OCI-LY7 (cell line): Measurements from ENCODE around the gene LRRK1. TPM values are rescaled to one million over a fixed set of nuclear protein-coding genes. Genes with fewer than 3 reads are reported as not detected.

Experiments used
- BruUV-seq: library from RNA; stranded (reverse); fragments of 400-500 nt; replicated peaks from 2 replicates; lab custom pipeline; 2021; lab: Mats Ljungman, UMichigan
- CTCF ChIA-PET: fragments of 300-600 bp; sonication (Branson Sonifier 250); formaldehyde crosslinking; loops from one replicate; lab custom pipeline; 2022; ENCODE audit warnings: antibody characterized with exemption; ENCODE audit not compliant: unreplicated experiment; lab: Charles Lee
- POLR2A ChIA-PET: fragments of 300-600 bp; sonication (Branson Sonifier 250); formaldehyde crosslinking; loops from one replicate; lab custom pipeline; 2022; ENCODE audit warnings: antibody characterized with exemption; lab: Charles Lee
- DNase-seq: peaks from one replicate; pipeline ENCODE4 v3.0.0-alpha.2; 2015; ENCODE audit warnings: low spot score
- H2AFZ ChIP-seq: fragments of 200-600 bp; sonication (generic), shearing (Covaris generic); 2 replicates; pipeline ENCODE4 v1.6.1; 2014; ENCODE audit warnings: mild to moderate bottlenecking, antibody characterized with exemption, low read length, moderate library complexity
- H3K27ac ChIP-seq: fragments of 200-600 bp; sonication (generic); 2 replicates; pipeline ENCODE4 v1.5.1; 2014; ENCODE audit warnings: mixed run types, low read depth, mild to moderate bottlenecking, moderate library complexity, low read length, inconsistent platforms; ENCODE audit not compliant: poor library complexity, severe bottlenecking
- H3K36me3 ChIP-seq: fragments of 200-600 bp; sonication (generic); 2 replicates; pipeline ENCODE4 v1.6.1; 2014; ENCODE audit warnings: mild to moderate bottlenecking, antibody characterized with exemption, low read length, moderate library complexity, mixed read lengths; ENCODE audit not compliant: insufficient read depth
- H3K4me1 ChIP-seq: fragments of 200-600 bp; sonication (generic); 2 replicates; pipeline ENCODE4 v1.5.1; 2014; ENCODE audit warnings: mild to moderate bottlenecking, low read length; ENCODE audit not compliant: insufficient read depth, poor library complexity, severe bottlenecking
- H3K4me2 ChIP-seq: fragments of 200-600 bp; sonication (generic); 2 replicates; pipeline ENCODE4 v1.6.1; 2014; ENCODE audit warnings: mild to moderate bottlenecking, low read length
- H3K4me3 ChIP-seq: fragments of 200-600 bp; sonication (generic); 2 replicates; pipeline ENCODE4 v1.5.1; 2014; ENCODE audit warnings: mild to moderate bottlenecking, low read depth, low read length; ENCODE audit not compliant: poor library complexity, severe bottlenecking
- H3K79me2 ChIP-seq: fragments of 200-600 bp; sonication (generic); 2 replicates; pipeline ENCODE4 v1.6.1; 2016; ENCODE audit warnings: low read depth, mild to moderate bottlenecking, low read length, moderate library complexity, mixed read lengths; ENCODE audit not compliant: insufficient read depth
- H3K9me2 ChIP-seq: fragments of 200-600 bp; sonication (generic); 2 replicates; pipeline ENCODE4 v1.6.1; 2016; ENCODE audit warnings: mild to moderate bottlenecking, low read length, mixed read lengths; ENCODE audit not compliant: insufficient read depth
- H3K9me3 ChIP-seq: fragments of 200-600 bp; sonication (generic); 2 replicates; pipeline ENCODE4 v1.6.1; 2014; ENCODE audit warnings: mild to moderate bottlenecking, mixed run types, low read length, mixed read lengths
- H4K20me1 ChIP-seq: fragments of 200-600 bp; sonication (generic); 2 replicates; pipeline ENCODE4 v1.6.1; 2014; ENCODE audit warnings: mild to moderate bottlenecking, antibody characterized with exemption, low read length, moderate library complexity, mixed read lengths; ENCODE audit not compliant: insufficient read depth
- CTCF ChIP-seq: fragments of 200-600 bp; sonication (generic); conservative IDR thresholded peaks from 2 replicates; pipeline ENCODE4 v1.5.1; 2014; ENCODE audit warnings: mild to moderate bottlenecking, antibody characterized with exemption, low read length, moderate library complexity, mixed read lengths
- EZH2phosphoT487 ChIP-seq: fragments of 200-600 bp; sonication (generic); IDR thresholded peaks from 2 replicates; pipeline ENCODE4 v1.6.1; 2018; ENCODE audit warnings: low read depth, borderline replicate concordance, mild to moderate bottlenecking, mixed run types, antibody characterized with exemption, low read length, moderate library complexity, mixed read lengths
- intact Hi-C: fragments of 100-400 bp; cut with micrococcal nuclease; formaldehyde crosslinking; loops from one replicate; pipeline ENCODE4 v1.10.0; 2022; ENCODE audit not compliant: unreplicated experiment
- total RNA-seq, 2 experiments: library from RNA; depleted of rRNA in 1 of 2; stranded (reverse); fragments of >200 nt in 1 of 2; shearing (Covaris generic) in 1 of 2; gene quantifications; 2 replicates each; pipeline ENCODE4 v1.2.3, GENCODE V29; 2014 to 2022

Gene LRRK1
- total RNA-seq, 2 experiments from 2014 or later = 92.3 to 233 TPM

- POLR2A ChIA-PET = no interaction called here
- H3K27ac ChIP-seq = no peak overlapping the region
- intact Hi-C loops = no loop called here
- TF ChIP-seq CTCF (no peak), EZH2phosphoT487 (no peak)
- no peak overlapping the region for H2AFZ ChIP-seq
- peaks cover 8% of the 10 kb centered on the region; the same call in 1 of the 2 replicates for H3K79me2 ChIP-seq
- DNase-seq = no peak
- CTCF ChIA-PET = interaction anchor here (0.5 kb wide), 1 partner anchor 23 kb away, joined by 3 read pairs; no protein-coding TSS in a partner anchor
- no peaks in the 10 kb centered on the region for H3K9me2 ChIP-seq
- no peaks in the 10 kb centered on the region for H3K9me3 ChIP-seq
- peaks cover 99% of the 10 kb centered on the region for H3K36me3 ChIP-seq
- H3K4me1 ChIP-seq = peaks cover 15% of the 10 kb centered on the region
- no peaks in the 10 kb centered on the region for H4K20me1 ChIP-seq
- no peak overlapping the region for H3K4me2 ChIP-seq
- no peak overlapping the region for H3K4me3 ChIP-seq
- no TSS peak for BruUV-seq
Observed at GRCh38 chr15:100985401-100985800, 66.2 kb downstream of the LRRK1 start.

GRCh38 chr15:100986158-100986896, 67.2 kb downstream of the LRRK1 start:
- H3K4me1 ChIP-seq = peaks cover 5% of the 10 kb centered on the region
- BruUV-seq = no TSS peak
- no peak overlapping the region for H3K4me2 ChIP-seq
- CTCF ChIA-PET = interaction anchor here (0.5 kb wide), 1 partner anchor 22 kb away, joined by 3 read pairs; no protein-coding TSS in a partner anchor
- no peaks in the 10 kb centered on the region for H3K9me2 ChIP-seq
- no peaks in the 10 kb centered on the region for H3K9me3 ChIP-seq
- H2AFZ ChIP-seq = no peak overlapping the region
- intact Hi-C loops = no loop called here
- POLR2A ChIA-PET = interaction anchor here (1.2 kb wide), 1 partner anchor 68 kb away, joined by 4 read pairs; no protein-coding TSS in a partner anchor
- H3K79me2 ChIP-seq = peaks cover 17% of the 10 kb centered on the region; the same call in 1 of the 2 replicates
- peaks cover 99% of the 10 kb centered on the region for H3K36me3 ChIP-seq
- TF ChIP-seq EZH2phosphoT487 = no peak
- TF ChIP-seq CTCF = no peak
- DNase-seq = no peak
- H4K20me1 ChIP-seq = no peaks in the 10 kb centered on the region
- H3K27ac ChIP-seq = no peak overlapping the region
- no peak overlapping the region for H3K4me3 ChIP-seq

- POLR2A ChIA-PET = interaction anchor here (1.2 kb wide), 1 partner anchor 69 kb away, joined by 4 read pairs; no protein-coding TSS in a partner anchor
Observed at GRCh38 chr15:100987143-100987542, 68.0 kb downstream of the LRRK1 start.

More at GRCh38 chr15:100987143-100987542, 68.0 kb downstream of the LRRK1 start:
- CTCF ChIA-PET = no interaction called here
- Histone ChIP-seq H3K79me2 (peaks cover 25% of the 10 kb centered on the region; the same call in 1 of the 2 replicates), H4K20me1 (no peaks in the 10 kb centered on the region), H3K4me1 (no peaks in the 10 kb centered on the region), H2AFZ (no peak overlapping the region), H3K36me3 (peaks cover 99% of the 10 kb centered on the region), H3K4me2 (no peak overlapping the region), H3K9me3 (no peaks in the 10 kb centered on the region), H3K4me3 (no peak overlapping the region), H3K27ac (no peak overlapping the region), H3K9me2 (no peaks in the 10 kb centered on the region)
- BruUV-seq = no TSS peak
- TF ChIP-seq EZH2phosphoT487 (no peak), CTCF (no peak)
- no peak for DNase-seq
- intact Hi-C loops = no loop called here
